IPS-NIHi11 (cell line): Measurements from ENCODE around the gene CA4.
"Not testable (repeated sequence)": the region's sequence is repeated elsewhere in the genome, so short reads cannot be mapped to it uniquely, and the experiment has no call there.

Source experiments
- DNase-seq: peaks from one replicate; pipeline ENCODE4 v3.0.0; 2012; ENCODE audit warnings: mixed read lengths, low spot score

CA4 gene

GRCh38 chr17:60176763-60177162 is 27.0 kb downstream of the CA4 start:
- DNase-seq, result not testable (repeated sequence)

GRCh38 chr17:60178180-60178579 is 28.4 kb downstream of the CA4 start:
- DNase-seq, result not testable (repeated sequence)

GRCh38 chr17:60180380-60180779 is 30.6 kb downstream of the CA4 start:
- DNase-seq, result not testable (repeated sequence)

GRCh38 chr17:60186372-60186771 is 36.6 kb downstream of the CA4 start:
- not testable (repeated sequence) for DNase-seq

- not testable (repeated sequence) for DNase-seq
Measured at GRCh38 chr17:60186846-60187745, 37.3 kb downstream of the CA4 start.

- no peak for DNase-seq
Measured at GRCh38 chr17:60188759-60189158, 39.0 kb downstream of the CA4 start.

- not testable (repeated sequence) for DNase-seq
Measured at GRCh38 chr17:60190032-60190431, 40.3 kb downstream of the CA4 start.

- DNase-seq, result not testable (repeated sequence)
Measured at GRCh38 chr17:60193032-60193431, 43.3 kb downstream of the CA4 start.

- no peak for DNase-seq
Measured at GRCh38 chr17:60193482-60193881, 43.7 kb downstream of the CA4 start.

- not testable (repeated sequence) for DNase-seq
Measured at GRCh38 chr17:60194141-60194540, 44.4 kb downstream of the CA4 start.

GRCh38 chr17:60198630-60199029 is 48.9 kb downstream of the CA4 start:
- DNase-seq, result not testable (repeated sequence)

- DNase-seq, result not testable (repeated sequence)
Measured at GRCh38 chr17:60205782-60206181, 56.0 kb downstream of the CA4 start.

GRCh38 chr17:60208302-60208701 is 58.5 kb downstream of the CA4 start:
- DNase-seq, result not testable (repeated sequence)
